Superior temporal gyrus (tissue), 1 donor: Measurements from ENCODE around the gene PIK3C2G.
"Not testable (repeated sequence)": the region's sequence is repeated elsewhere in the genome, so short reads cannot be mapped to it uniquely, and the experiment has no call there.

Experiments
- DNase-seq: peaks from one replicate; pipeline ENCODE4 v3.0.0-alpha.2; 2016; ENCODE audit errors: extremely low spot score

Gene PIK3C2G

DNA sequence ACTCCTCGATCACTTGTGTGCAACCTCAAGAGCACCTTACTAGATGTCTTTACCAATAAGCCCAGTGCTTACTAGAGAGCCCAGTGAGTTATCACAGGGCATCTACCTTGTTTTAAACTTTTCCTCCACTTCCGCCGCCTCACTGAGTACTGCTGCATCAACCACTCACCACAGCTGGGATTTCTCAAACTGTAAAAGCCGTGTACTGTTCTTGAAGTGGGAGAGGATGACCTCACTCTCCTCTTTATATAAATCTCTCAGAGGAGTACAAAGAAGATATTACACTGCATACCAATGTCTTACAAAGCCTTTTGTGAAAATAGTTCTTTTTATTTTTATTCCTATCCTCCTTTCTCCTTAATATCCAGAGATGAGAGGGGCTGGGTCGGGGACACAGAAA, 382.4 kb downstream of the PIK3C2G start:
- no peak for DNase-seq

- no peak for DNase-seq
Measured at GRCh38 chr12:18644564-18644963, 383.2 kb downstream of the PIK3C2G start.

GRCh38 chr12:18646286-18646890, 385.1 kb downstream of the PIK3C2G start:
- no peak for DNase-seq

GRCh38 chr12:18651525-18651924, 390.2 kb downstream of the PIK3C2G start:
- no peak for DNase-seq

- DNase-seq = no peak
Measured at GRCh38 chr12:18652596-18652995, 391.3 kb downstream of the PIK3C2G start.

GRCh38 chr12:18653465-18653864, 392.1 kb downstream of the PIK3C2G start:
- DNase-seq = no peak

GRCh38 chr12:18655351-18655750, 394.0 kb downstream of the PIK3C2G start:
- DNase-seq = no peak

GRCh38 chr12:18658179-18658578, 396.9 kb downstream of the PIK3C2G start:
- DNase-seq = no peak

DNA sequence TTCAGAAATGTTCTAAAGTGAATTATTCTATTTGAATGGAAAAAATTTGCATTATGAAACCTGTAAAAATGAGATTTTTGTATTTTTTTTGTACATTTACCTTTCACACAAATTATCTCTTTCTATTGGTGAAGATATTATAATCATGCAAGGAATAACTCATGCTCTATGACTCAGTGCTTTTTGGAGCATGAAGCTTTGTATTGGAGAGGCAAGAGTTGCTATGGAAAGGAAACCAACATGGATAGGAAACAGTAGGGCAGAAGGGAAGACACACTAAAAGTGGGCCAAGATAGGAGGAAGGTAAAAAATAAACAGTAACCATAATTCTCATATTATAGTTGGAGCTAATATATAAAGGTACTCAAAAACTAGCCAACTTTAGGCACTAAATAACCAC, 397.5 kb downstream of the PIK3C2G start:
- DNase-seq = no peak

GRCh38 chr12:18676141-18676540, 414.8 kb downstream of the PIK3C2G start:
- no peak for DNase-seq

DNA sequence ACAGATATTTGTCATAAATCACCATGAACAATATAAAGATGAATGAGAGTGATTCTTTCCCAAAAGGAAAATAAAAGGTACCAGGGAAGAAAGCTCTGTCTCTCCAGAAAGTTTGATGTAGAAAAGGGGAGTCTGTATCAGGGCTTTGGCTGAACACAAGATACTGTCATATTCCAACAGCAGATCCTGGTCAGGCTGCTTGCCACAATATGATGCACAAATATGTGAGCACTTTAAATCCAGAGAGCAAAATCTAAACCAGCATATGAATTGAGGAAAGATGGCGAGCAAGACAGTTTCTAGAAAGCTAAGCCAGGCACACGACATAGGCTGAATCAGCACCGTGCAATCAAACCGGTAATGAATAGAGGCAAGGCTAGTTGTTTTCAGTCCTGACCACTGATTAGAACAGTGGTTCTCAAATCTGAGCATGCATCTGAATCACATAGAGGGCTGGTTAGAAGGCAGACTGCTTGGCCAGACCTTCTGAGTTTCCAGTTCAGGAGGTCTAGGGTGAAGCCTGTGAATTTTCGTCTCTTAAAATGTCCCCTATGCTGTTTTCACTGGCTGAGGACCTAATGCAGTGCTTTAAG, 415.8 kb downstream of the PIK3C2G start:
- no peak for DNase-seq

DNA sequence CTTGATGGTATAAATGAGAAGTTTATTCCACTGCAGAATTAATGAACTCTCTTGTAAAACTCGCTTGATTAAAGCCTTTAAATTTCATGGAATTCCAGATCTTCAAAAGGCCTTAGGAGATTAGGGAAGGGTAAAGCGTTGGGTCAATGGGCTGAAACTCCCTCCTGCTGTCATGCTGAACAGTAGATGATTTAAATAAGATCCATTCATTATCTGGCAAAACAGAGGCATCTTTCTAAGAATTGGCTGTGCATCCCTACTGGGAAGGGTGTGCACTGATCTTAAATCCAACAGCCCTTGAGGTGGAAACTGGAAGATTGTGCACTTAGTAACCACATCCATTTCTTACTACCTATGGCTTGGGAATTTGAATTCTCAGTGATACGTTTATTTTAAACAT, 420.5 kb downstream of the PIK3C2G start:
- no peak for DNase-seq

GRCh38 chr12:18683327-18684013, 422.2 kb downstream of the PIK3C2G start:
- no peak for DNase-seq

DNA sequence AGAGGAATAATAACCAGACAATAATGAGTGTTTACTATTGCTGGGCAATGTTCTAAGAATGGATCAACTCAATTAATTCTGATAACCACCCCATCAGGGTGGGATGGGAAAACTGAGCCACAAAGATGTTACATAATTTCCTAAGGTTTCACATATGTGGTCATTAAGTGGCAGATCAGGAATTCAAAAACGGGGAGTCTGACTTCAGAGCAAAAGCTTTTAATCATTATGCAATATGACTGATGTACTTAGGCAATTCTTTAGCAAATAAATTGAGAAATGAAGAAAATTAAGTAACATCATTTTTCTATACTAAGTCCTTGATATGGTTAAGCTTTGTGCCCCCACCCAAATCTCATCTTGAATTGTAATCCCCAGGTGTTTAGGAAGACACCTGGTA, 423.1 kb downstream of the PIK3C2G start:
- DNase-seq = no peak

DNA sequence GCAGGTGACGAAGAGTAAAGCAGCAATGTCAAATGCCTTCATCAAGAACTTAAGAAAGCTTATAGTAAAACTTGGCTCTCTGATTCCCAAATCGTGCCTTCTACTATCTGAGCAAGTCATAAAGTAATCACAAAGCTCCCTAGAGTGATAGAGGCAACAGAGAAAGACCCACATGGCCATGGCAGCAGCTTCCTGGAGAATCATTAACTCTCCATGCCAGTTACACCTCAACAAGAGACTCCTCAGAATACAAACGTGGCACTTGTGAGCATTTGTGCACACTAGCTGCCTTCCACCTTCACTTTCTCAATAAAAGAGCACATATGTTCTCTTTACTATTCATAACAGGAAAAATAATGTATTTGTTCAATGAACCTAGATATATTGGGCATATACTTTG, 428.5 kb downstream of the PIK3C2G start:
- DNase-seq = no peak

- DNase-seq = no peak
Measured at GRCh38 chr12:18690653-18691052, 429.3 kb downstream of the PIK3C2G start.

- not testable (repeated sequence) for DNase-seq
Measured at GRCh38 chr12:18693986-18694385, 432.7 kb downstream of the PIK3C2G start.

- DNase-seq = no peak
Measured at GRCh38 chr12:18696971-18697602, 435.8 kb downstream of the PIK3C2G start.
